KMS-11 (cell line): Measurements from ENCODE around the gene GSK3B.

Experiments used
- H2AFZ ChIP-seq: fragments of 200-600 bp; sonication (generic); 2 replicates; pipeline ENCODE4 v1.6.1; 2016; ENCODE audit warnings: antibody characterized with exemption, mixed run types, low read depth
- H3K27ac ChIP-seq: fragments of 200-600 bp; sonication (generic); 2 replicates; pipeline ENCODE4 v1.6.1; 2016; ENCODE audit warnings: mild to moderate bottlenecking, mixed run types
- H3K27me3 ChIP-seq: fragments of 200-600 bp; sonication (generic); 2 replicates; pipeline ENCODE4 v1.6.1; 2017; ENCODE audit warnings: mild to moderate bottlenecking, low read depth, mixed run types, moderate library complexity; ENCODE audit not compliant: insufficient read depth
- H3K36me3 ChIP-seq: fragments of 200-600 bp; sonication (generic); 2 replicates; pipeline ENCODE4 v1.6.1; 2017; ENCODE audit warnings: mild to moderate bottlenecking, mixed run types; ENCODE audit not compliant: insufficient read depth
- H3K4me1 ChIP-seq: fragments of 200-600 bp; sonication (generic); 2 replicates; pipeline ENCODE4 v1.6.1; 2016; ENCODE audit warnings: mild to moderate bottlenecking, low read depth, mixed run types; ENCODE audit not compliant: poor library complexity, severe bottlenecking
- H3K4me2 ChIP-seq: fragments of 200-600 bp; sonication (generic); 2 replicates; pipeline ENCODE4 v1.7.0; 2016; ENCODE audit warnings: mild to moderate bottlenecking, mixed run types
- H3K4me3 ChIP-seq: fragments of 200-600 bp; sonication (generic); IDR thresholded peaks from 2 replicates; pipeline ENCODE4 v1.6.1; 2017; ENCODE audit warnings: low read depth, low read length, mixed read lengths; ENCODE audit not compliant: insufficient read depth
- H3K79me2 ChIP-seq: fragments of 200-600 bp; sonication (generic); 2 replicates; pipeline ENCODE4 v1.6.1; 2016; ENCODE audit warnings: low read depth, mixed run types; ENCODE audit not compliant: insufficient read depth
- H3K9ac ChIP-seq: fragments of 200-600 bp; sonication (generic); 2 replicates; pipeline ENCODE4 v1.6.1; 2016; ENCODE audit warnings: mild to moderate bottlenecking, mixed run types
- H4K20me1 ChIP-seq: fragments of 200-600 bp; sonication (generic); 2 replicates; pipeline ENCODE4 v1.6.1; 2016; ENCODE audit warnings: mild to moderate bottlenecking, mixed run types; ENCODE audit not compliant: insufficient read depth
- CTCF ChIP-seq: fragments of 200-600 bp; sonication (generic); conservative IDR thresholded peaks from 2 replicates; pipeline ENCODE4 v1.6.1; 2017; ENCODE audit warnings: low read depth, mild to moderate bottlenecking, antibody characterized with exemption, low read length, moderate library complexity, mixed read lengths

Gene GSK3B

GRCh38 chr3:119786409-119786808 is 307.8 kb downstream of the GSK3B start:
- H3K4me1 ChIP-seq, result no peaks in the 10 kb centered on the region
- H2AFZ ChIP-seq, result no peak overlapping the region
- no peak overlapping the region for H3K4me3 ChIP-seq
- H3K27ac ChIP-seq, result no peak overlapping the region
- H3K9ac ChIP-seq, result no peak overlapping the region
- no peak overlapping the region for H3K4me2 ChIP-seq
- H4K20me1 ChIP-seq, result no peaks in the 10 kb centered on the region
- no peaks in the 10 kb centered on the region for H3K79me2 ChIP-seq
- no peaks in the 10 kb centered on the region for H3K27me3 ChIP-seq
- no peak for TF ChIP-seq CTCF
- no peaks in the 10 kb centered on the region for H3K36me3 ChIP-seq

- Histone ChIP-seq H3K27ac (no peak overlapping the region), H3K9ac (no peak overlapping the region), H4K20me1 (no peaks in the 10 kb centered on the region), H3K4me2 (no peak overlapping the region), H3K79me2 (no peaks in the 10 kb centered on the region), H3K4me1 (peaks cover 12% of the 10 kb centered on the region), H3K27me3 (no peaks in the 10 kb centered on the region), H3K36me3 (no peaks in the 10 kb centered on the region), H3K4me3 (no peak overlapping the region), H2AFZ (no peak overlapping the region)
- no peak for TF ChIP-seq CTCF
These were observed 310.4 kb downstream of the GSK3B start for GRCh38 chr3:119783883-119784282.

GRCh38 chr3:119783255-119783654 is 311.0 kb downstream of the GSK3B start:
- H3K4me3 ChIP-seq, result no peak overlapping the region
- no peak overlapping the region for H3K9ac ChIP-seq
- H4K20me1 ChIP-seq, result no peaks in the 10 kb centered on the region
- no peak overlapping the region for H3K4me2 ChIP-seq
- TF ChIP-seq CTCF, result no peak
- H3K27ac ChIP-seq, result no peak overlapping the region
- H3K4me1 ChIP-seq, result peaks cover 12% of the 10 kb centered on the region
- no peak overlapping the region for H2AFZ ChIP-seq
- no peaks in the 10 kb centered on the region for H3K36me3 ChIP-seq
- no peaks in the 10 kb centered on the region for H3K79me2 ChIP-seq
- no peaks in the 10 kb centered on the region for H3K27me3 ChIP-seq

- no peak overlapping the region for H2AFZ ChIP-seq
- H3K9ac ChIP-seq, result no peak overlapping the region
- peaks cover 12% of the 10 kb centered on the region for H3K4me1 ChIP-seq
- H3K27ac ChIP-seq, result no peak overlapping the region
- H3K27me3 ChIP-seq, result no peaks in the 10 kb centered on the region
- TF ChIP-seq CTCF, result no peak
- no peaks in the 10 kb centered on the region for H3K79me2 ChIP-seq
- H3K4me2 ChIP-seq, result no peak overlapping the region
- no peak overlapping the region for H3K4me3 ChIP-seq
- no peaks in the 10 kb centered on the region for H4K20me1 ChIP-seq
- no peaks in the 10 kb centered on the region for H3K36me3 ChIP-seq
These were observed 311.8 kb downstream of the GSK3B start for GRCh38 chr3:119782460-119782859.
